GM12892 (cell line): ENCODE results near the gene LBX1.

Source experiments
- POLR2A ChIP-seq: IDR thresholded peaks from 2 replicates; pipeline ENCODE4 v1.6.1; 2011; ENCODE audit warnings: low read depth, low read length, control low read depth
- POLR2AphosphoS5 ChIP-seq: IDR thresholded peaks from 2 replicates; pipeline ENCODE4 v1.6.1; 2011; ENCODE audit warnings: low read depth, low read length, control low read depth

- TF ChIP-seq POLR2A (no peak), POLR2AphosphoS5 (no peak)
These were observed 9.9 kb downstream of the LBX1 start for GRCh38 chr10:101219139-101219945.
